ENCODE data around the gene USP6NL.

The USP6NL gene

DNA sequence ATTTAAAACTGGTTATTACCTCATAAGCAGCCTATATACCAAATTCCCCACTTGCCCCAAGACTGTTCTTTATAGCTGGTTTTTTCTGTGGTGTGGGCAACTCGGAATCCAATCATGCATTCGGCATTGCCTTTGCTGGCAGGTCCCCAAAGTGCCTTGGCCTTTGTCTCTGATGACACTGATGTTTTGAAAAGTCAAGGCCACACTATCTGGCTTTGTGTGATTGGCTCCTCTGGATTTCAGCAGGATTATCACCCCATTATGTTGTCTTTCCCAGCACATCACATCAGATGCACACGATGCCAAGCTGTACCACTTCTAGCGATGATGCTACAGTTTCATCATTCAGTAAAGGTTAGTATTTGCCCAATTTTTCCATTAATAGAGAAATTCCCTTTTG, 97.7 kb downstream of the USP6NL start:
- TF ChIP-seq, protein P1, sequence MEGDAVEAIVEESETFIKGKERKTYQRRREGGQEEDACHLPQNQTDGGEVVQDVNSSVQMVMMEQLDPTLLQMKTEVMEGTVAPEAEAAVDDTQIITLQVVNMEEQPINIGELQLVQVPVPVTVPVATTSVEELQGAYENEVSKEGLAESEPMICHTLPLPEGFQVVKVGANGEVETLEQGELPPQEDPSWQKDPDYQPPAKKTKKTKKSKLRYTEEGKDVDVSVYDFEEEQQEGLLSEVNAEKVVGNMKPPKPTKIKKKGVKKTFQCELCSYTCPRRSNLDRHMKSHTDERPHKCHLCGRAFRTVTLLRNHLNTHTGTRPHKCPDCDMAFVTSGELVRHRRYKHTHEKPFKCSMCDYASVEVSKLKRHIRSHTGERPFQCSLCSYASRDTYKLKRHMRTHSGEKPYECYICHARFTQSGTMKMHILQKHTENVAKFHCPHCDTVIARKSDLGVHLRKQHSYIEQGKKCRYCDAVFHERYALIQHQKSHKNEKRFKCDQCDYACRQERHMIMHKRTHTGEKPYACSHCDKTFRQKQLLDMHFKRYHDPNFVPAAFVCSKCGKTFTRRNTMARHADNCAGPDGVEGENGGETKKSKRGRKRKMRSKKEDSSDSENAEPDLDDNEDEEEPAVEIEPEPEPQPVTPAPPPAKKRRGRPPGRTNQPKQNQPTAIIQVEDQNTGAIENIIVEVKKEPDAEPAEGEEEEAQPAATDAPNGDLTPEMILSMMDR (IDR thresholded peaks at IDR 0.05; ENCODE audit: borderline replicate concordance, extremely low read depth, low read length, poor library complexity, severe bottlenecking), result no peak
- TF ChIP-seq EZH2 (IDR thresholded peaks at IDR 0.05; ENCODE audit: borderline replicate concordance, low read depth, low read length, severe bottlenecking), result no peak
- Histone ChIP-seq H3K27me3 (ENCODE audit: insufficient read depth, low read length, poor library complexity) (no peaks in the 10 kb centered on the region), H3K9me3 (ENCODE audit: insufficient read depth, low read length, severe bottlenecking) (no peaks in the 10 kb centered on the region), H2AFZ (ENCODE audit: low read depth, low read length) (no peak overlapping the region), H3K4me3 (ENCODE audit: low read depth in 1 of 2, low read length in 2 of 2) (no peak overlapping the region), H4K20me1 (ENCODE audit: insufficient read depth, low read length) (no peaks in the 10 kb centered on the region), H3K79me2 (ENCODE audit: insufficient read depth, low read length) (no peaks in the 10 kb centered on the region), H3K4me1 (ENCODE audit: insufficient read depth, low read length) (no peaks in the 10 kb centered on the region), H3K4me2 (ENCODE audit: insufficient read depth, low read length) (no peak overlapping the region), H3K27ac (ENCODE audit: low read length) (no peak overlapping the region), H3K36me3 (ENCODE audit: insufficient read depth, low read length) (no peaks in the 10 kb centered on the region), H3K9ac (ENCODE audit: low read depth, low read length) (no peak overlapping the region)
- ATAC-seq (ENCODE audit: insufficient read depth, low read depth), result no peak
- DNase-seq, result no peak

- Histone ChIP-seq H3K27me3 (ENCODE audit: insufficient read depth, low read length, poor library complexity) (no peaks in the 10 kb centered on the region), H3K4me1 (ENCODE audit: insufficient read depth, low read length) (no peaks in the 10 kb centered on the region), H3K9me3 (ENCODE audit: insufficient read depth, low read length, severe bottlenecking) (no peaks in the 10 kb centered on the region), H3K27ac (ENCODE audit: low read length) (no peak overlapping the region), H3K4me3 (ENCODE audit: low read depth in 1 of 2, low read length in 2 of 2) (no peak overlapping the region), H3K79me2 (ENCODE audit: insufficient read depth, low read length) (no peaks in the 10 kb centered on the region), H2AFZ (ENCODE audit: low read depth, low read length) (no peak overlapping the region), H3K36me3 (ENCODE audit: insufficient read depth, low read length) (peaks cover 3% of the 10 kb centered on the region; the same call in 1 of the 2 replicates), H3K9ac (ENCODE audit: low read depth, low read length) (no peak overlapping the region), H4K20me1 (ENCODE audit: insufficient read depth, low read length) (no peaks in the 10 kb centered on the region), H3K4me2 (ENCODE audit: insufficient read depth, low read length) (no peak overlapping the region)
- TF ChIP-seq EZH2 (IDR thresholded peaks at IDR 0.05; ENCODE audit: borderline replicate concordance, low read depth, low read length, severe bottlenecking), result no peak
- TF ChIP-seq, protein P1 (IDR thresholded peaks at IDR 0.05; ENCODE audit: borderline replicate concordance, extremely low read depth, low read length, poor library complexity, severe bottlenecking), result no peak
- ATAC-seq (ENCODE audit: insufficient read depth, low read depth), result no peak
- DNase-seq, result no peak
These were observed 98.9 kb downstream of the USP6NL start for GRCh38 chr10:11512596-11512995.

- H3K9ac ChIP-seq (ENCODE audit: low read depth, low read length), result no peak overlapping the region
- DNase-seq (no peak), ATAC-seq (ENCODE audit: insufficient read depth, low read depth) (no peak)
- no peaks in the 10 kb centered on the region for H3K4me1 ChIP-seq (ENCODE audit: insufficient read depth, low read length)
- peaks cover 3% of the 10 kb centered on the region; the same call in 1 of the 2 replicates for H3K36me3 ChIP-seq (ENCODE audit: insufficient read depth, low read length)
- H3K4me3 ChIP-seq (ENCODE audit: low read depth in 1 of 2, low read length in 2 of 2), result no peak overlapping the region
- H3K27ac ChIP-seq (ENCODE audit: low read length), result no peak overlapping the region
- TF ChIP-seq, protein P1 (IDR thresholded peaks at IDR 0.05; ENCODE audit: borderline replicate concordance, extremely low read depth, low read length, poor library complexity, severe bottlenecking), result no peak
- no peak for TF ChIP-seq EZH2 (IDR thresholded peaks at IDR 0.05; ENCODE audit: borderline replicate concordance, low read depth, low read length, severe bottlenecking)
- no peaks in the 10 kb centered on the region for H4K20me1 ChIP-seq (ENCODE audit: insufficient read depth, low read length)
- H2AFZ ChIP-seq (ENCODE audit: low read depth, low read length), result no peak overlapping the region
- H3K79me2 ChIP-seq (ENCODE audit: insufficient read depth, low read length), result no peaks in the 10 kb centered on the region
- H3K9me3 ChIP-seq (ENCODE audit: insufficient read depth, low read length, severe bottlenecking), result no peaks in the 10 kb centered on the region
- no peak overlapping the region for H3K4me2 ChIP-seq (ENCODE audit: insufficient read depth, low read length)
- no peaks in the 10 kb centered on the region for H3K27me3 ChIP-seq (ENCODE audit: insufficient read depth, low read length, poor library complexity)
These were observed 100.1 kb downstream of the USP6NL start for GRCh38 chr10:11511321-11511720.

- Histone ChIP-seq H4K20me1 (ENCODE audit: insufficient read depth, low read length) (no peaks in the 10 kb centered on the region), H3K9ac (ENCODE audit: low read depth, low read length) (no peak overlapping the region), H3K4me3 (ENCODE audit: low read depth in 1 of 2, low read length in 2 of 2) (no peak overlapping the region), H3K79me2 (ENCODE audit: insufficient read depth, low read length) (no peaks in the 10 kb centered on the region), H3K4me2 (ENCODE audit: insufficient read depth, low read length) (no peak overlapping the region), H3K27me3 (ENCODE audit: insufficient read depth, low read length, poor library complexity) (no peaks in the 10 kb centered on the region), H3K9me3 (ENCODE audit: insufficient read depth, low read length, severe bottlenecking) (no peaks in the 10 kb centered on the region), H3K36me3 (ENCODE audit: insufficient read depth, low read length) (peaks cover 3% of the 10 kb centered on the region; the same call in 1 of the 2 replicates), H2AFZ (ENCODE audit: low read depth, low read length) (no peak overlapping the region), H3K27ac (ENCODE audit: low read length) (no peak overlapping the region), H3K4me1 (ENCODE audit: insufficient read depth, low read length) (no peaks in the 10 kb centered on the region)
- ATAC-seq (ENCODE audit: insufficient read depth, low read depth) (no peak), DNase-seq (no peak)
- TF ChIP-seq EZH2 (IDR thresholded peaks at IDR 0.05; ENCODE audit: borderline replicate concordance, low read depth, low read length, severe bottlenecking), result no peak
- TF ChIP-seq, protein P1 (IDR thresholded peaks at IDR 0.05; ENCODE audit: borderline replicate concordance, extremely low read depth, low read length, poor library complexity, severe bottlenecking), result no peak
These were observed 100.7 kb downstream of the USP6NL start for GRCh38 chr10:11510736-11511135.

Data from DND-41 (cell line).